Subcutaneous adipose tissue (tissue), 4 donors: ENCODE data around the gene OR2K2. TPM values are rescaled to one million over a fixed set of nuclear protein-coding genes. Genes with fewer than 3 reads are reported as not detected.

Experiments used
- CTCF ChIP-seq: fragments of 450-650 bp; IDR thresholded peaks from one replicate; pipeline ENCODE4 v1.5.1; 2016; ENCODE audit warnings: low read depth, mild to moderate bottlenecking, control low read depth, antibody characterized with exemption, moderate library complexity
- total RNA-seq, 4 donors: library from RNA; depleted of rRNA; stranded (reverse); fragments of >200 nt; gene quantifications; one replicate each; pipeline ENCODE4 v1.1.0, GENCODE V29; 2016

OR2K2 gene
- total RNA-seq: not detected

GRCh38 chr9:111330124-111330523 is at the start of gene OR2K2:
Gene OR2K2, minus strand, starts transcription at chr9:111330224. Its CDS starts 1,791 bp downstream, at chr9:111328433.
- TF ChIP-seq CTCF: no peak

GRCh38 chr9:111375817-111376564 is 46.0 kb upstream of the OR2K2 start:
- TF ChIP-seq CTCF: no peak

DNA sequence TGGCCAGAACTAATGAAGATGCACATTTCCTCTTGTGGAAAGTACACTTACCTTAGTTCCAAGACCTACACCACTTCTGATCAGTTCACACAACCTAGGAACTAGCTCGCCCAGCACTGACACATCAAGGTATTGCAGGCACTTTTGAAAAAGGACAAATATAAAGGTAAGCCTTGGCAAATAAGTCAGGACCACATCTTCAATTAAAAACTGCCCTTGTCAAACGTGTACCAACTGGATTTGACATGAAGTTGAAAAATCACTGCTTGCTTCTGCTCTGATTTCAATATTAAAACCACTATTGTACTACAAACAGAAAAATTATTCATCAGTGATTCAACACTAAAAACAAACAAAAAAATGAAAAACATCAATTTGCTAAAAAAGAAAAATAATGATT is 45.0 kb upstream of the OR2K2 start:
- no peak for TF ChIP-seq CTCF

GRCh38 chr9:111372297-111372696 is 42.3 kb upstream of the OR2K2 start:
- TF ChIP-seq CTCF: no peak

- TF ChIP-seq CTCF: no peak
These were observed 37.0 kb upstream of the OR2K2 start for GRCh38 chr9:111366978-111367377.

DNA sequence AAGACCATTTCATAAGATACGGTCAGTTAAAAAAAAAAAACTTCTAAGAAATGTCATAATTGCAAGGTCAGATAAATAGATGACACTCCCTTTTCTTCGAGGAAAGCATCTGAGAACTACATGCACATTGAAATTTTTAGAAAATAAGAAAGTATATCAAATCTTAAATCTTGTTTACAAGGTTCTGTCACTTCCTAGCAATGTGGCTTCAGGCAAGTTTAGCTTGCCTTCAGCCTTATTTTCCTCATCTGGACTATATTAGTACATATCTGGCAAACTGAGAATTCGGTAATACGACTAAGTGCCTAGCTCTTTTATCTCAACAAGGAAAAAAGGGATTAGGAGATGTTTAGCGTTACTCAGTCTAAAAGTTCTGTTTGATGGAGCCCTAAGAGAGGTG is 32.5 kb upstream of the OR2K2 start:
- TF ChIP-seq CTCF: no peak

DNA sequence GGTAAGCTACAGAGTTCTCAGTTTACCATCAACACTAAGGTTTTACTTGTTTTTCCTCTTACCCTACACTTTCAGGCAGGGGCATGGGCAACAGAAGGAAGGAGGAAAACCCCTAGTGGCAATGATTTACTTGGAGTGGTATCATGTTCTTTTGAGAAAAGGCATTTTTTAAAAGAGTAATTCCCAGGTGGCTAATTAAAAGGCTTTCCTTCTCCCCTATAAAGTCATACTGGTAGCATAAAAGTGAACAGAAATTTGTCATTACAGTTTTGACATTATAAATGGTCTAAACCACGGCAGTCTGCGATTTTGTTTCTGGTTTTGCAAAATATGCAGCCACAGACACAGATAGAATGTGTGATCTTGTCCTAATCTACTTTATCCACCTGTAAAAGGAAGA is 30.9 kb upstream of the OR2K2 start:
- TF ChIP-seq CTCF: no peak
